ENCODE data around the gene SRMS. TPM values are rescaled to one million over a fixed set of nuclear protein-coding genes. Genes with fewer than 3 reads are reported as not detected.

SRMS gene
- total RNA-seq, 1 donor from 2014 or later, result not detected

- no peaks in the 10 kb centered on the region for H3K36me3 Mint-ChIP-seq
- H3K4me1 Mint-ChIP-seq (ENCODE audit: unreplicated experiment), result peaks cover 12% of the 10 kb centered on the region
- H3K27ac Mint-ChIP-seq, result no peak overlapping the region
- H3K9me3 Mint-ChIP-seq, result no peaks in the 10 kb centered on the region
- no peak overlapping the region for H3K4me3 Mint-ChIP-seq
- peak; percentile 45 for TF ChIP-seq CTCF (conservative IDR thresholded peaks at IDR 0.05)
- DNase-seq (ENCODE audit: extremely low spot score, unreplicated experiment), result no peak
- peaks cover 7% of the 10 kb centered on the region for H3K27me3 Mint-ChIP-seq
Observed at GRCh38 chr20:63580796-63581461, 33.4 kb upstream of the SRMS start.

DNA sequence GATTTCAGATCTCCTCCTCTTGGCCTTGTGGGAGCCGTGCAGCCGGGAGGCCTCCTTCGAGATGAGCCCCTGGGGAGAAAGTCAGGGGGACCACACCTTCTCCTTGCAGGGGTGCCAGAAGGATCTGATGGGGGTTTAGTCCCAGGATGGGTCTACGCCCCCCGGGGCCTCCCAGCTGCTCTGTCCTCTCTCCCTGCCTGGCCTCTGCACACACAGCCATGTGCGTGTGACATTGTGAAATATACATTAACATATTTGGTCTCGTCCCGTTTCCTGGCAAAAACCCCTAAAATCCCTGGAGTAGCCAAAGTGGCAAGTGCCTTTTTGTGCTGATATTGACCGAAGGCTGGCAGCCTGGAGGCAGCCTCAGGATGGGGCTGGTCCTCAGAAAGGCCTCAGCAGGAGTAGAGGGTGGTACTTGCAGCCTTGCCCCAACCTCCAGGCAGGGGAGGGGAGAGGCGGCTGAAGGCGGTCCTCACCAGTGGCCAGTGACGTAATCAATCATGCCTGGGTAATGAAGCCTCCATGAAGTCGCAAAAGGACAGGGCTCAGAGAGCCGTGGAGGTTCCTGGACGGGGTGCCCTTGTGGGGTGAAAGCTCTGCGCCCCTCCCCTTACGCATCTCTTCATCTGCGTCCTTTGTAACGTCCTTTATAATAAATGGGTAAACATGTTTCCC is 31.6 kb upstream of the SRMS start:
- H3K27me3 Mint-ChIP-seq, result peaks cover 7% of the 10 kb centered on the region
- no peaks in the 10 kb centered on the region for H3K9me3 Mint-ChIP-seq
- no peaks in the 10 kb centered on the region for H3K36me3 Mint-ChIP-seq
- no peak for DNase-seq (ENCODE audit: extremely low spot score, unreplicated experiment)
- H3K4me1 Mint-ChIP-seq (ENCODE audit: unreplicated experiment), result peaks cover 12% of the 10 kb centered on the region
- no peak overlapping the region for H3K27ac Mint-ChIP-seq
- no peak for TF ChIP-seq CTCF (conservative IDR thresholded peaks at IDR 0.05)
- no peak overlapping the region for H3K4me3 Mint-ChIP-seq

DNA sequence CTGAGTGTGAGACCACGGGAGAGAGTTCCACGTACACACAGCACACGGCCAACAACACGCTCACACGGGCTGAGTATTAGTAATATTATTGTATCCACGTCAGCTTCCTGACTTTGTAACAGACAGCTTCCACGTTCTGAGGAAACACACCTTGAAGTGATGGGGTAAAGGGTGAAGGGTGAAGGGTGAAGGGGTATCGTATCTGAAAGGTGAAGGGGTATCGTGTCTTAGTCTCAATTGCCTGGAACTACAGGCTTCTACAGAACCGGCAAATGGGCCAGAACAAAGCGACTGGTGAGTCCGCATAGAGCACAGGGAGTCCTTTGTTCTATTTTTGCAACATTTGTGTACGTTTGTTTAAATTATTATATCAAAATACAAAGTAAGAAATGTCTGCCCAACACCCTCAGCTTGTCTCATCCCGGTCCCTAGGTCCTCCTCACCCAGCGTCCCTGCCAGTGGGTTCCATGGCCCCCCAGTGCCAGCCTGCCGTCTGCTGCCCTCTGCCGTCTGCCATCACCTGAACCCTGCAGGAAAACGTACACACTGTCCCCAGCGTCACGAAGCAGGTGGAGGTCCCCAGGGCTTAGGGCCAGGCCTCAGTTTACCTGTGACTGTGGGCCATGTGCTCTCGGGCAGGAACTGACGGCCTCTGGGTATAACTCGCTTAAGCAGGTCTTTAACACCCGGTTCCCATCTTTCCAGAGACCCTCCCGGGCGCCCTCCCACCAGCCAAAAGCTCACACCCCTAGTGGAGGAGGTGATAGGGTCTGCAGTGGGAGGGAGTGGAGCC is 30.9 kb upstream of the SRMS start:
- peaks cover 12% of the 10 kb centered on the region for H3K4me1 Mint-ChIP-seq (ENCODE audit: unreplicated experiment)
- no peak overlapping the region for H3K27ac Mint-ChIP-seq
- DNase-seq (ENCODE audit: extremely low spot score, unreplicated experiment), result no peak
- no peaks in the 10 kb centered on the region for H3K9me3 Mint-ChIP-seq
- H3K27me3 Mint-ChIP-seq, result peaks cover 7% of the 10 kb centered on the region
- no peak overlapping the region for H3K4me3 Mint-ChIP-seq
- no peak for TF ChIP-seq CTCF (conservative IDR thresholded peaks at IDR 0.05)
- no peaks in the 10 kb centered on the region for H3K36me3 Mint-ChIP-seq

DNA sequence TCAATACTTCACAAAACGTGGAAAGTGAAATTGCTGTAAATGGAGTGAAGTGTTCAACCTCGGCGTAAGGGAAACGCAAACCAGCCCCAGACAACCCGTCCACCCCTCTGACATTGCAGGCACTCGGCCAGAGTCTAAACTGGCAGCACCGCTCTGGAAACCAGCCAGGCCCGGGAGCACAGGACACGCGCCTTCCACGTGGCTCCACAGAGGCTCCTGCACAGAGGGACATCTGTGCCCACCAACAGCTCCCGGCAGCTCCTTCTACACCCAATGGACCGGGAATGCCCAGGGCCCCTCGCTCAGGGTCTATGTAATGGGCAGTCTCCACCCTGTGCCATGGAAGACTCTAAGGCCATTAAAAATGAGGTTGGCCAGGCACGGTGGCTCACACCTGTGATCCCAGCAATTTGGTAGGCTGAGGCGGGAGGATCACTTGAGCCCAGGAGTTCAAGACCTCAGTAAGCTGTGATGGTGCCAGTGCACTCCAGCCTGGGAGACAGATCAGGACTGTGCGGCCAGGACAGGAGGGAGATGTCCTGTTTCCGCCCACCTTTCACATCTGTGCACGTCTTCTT is 29.9 kb upstream of the SRMS start:
- DNase-seq (ENCODE audit: extremely low spot score, unreplicated experiment), result no peak
- Mint-ChIP-seq H3K9me3 (no peaks in the 10 kb centered on the region), H3K4me1 (ENCODE audit: unreplicated experiment) (peaks cover 4% of the 10 kb centered on the region), H3K4me3 (no peak overlapping the region), H3K27ac (no peak overlapping the region), H3K36me3 (no peaks in the 10 kb centered on the region), H3K27me3 (peaks cover 7% of the 10 kb centered on the region)
- TF ChIP-seq CTCF (conservative IDR thresholded peaks at IDR 0.05), result no peak

GRCh38 chr20:63576311-63576710 is 28.8 kb upstream of the SRMS start:
- H3K9me3 Mint-ChIP-seq, result no peaks in the 10 kb centered on the region
- H3K4me3 Mint-ChIP-seq, result peak overlapping the region; percentile 70
- TF ChIP-seq CTCF (conservative IDR thresholded peaks at IDR 0.05), result no peak
- H3K4me1 Mint-ChIP-seq (ENCODE audit: unreplicated experiment), result peaks cover 4% of the 10 kb centered on the region
- peak overlapping the region; percentile 5 for H3K27ac Mint-ChIP-seq
- H3K36me3 Mint-ChIP-seq, result no peaks in the 10 kb centered on the region
- H3K27me3 Mint-ChIP-seq, result peaks cover 7% of the 10 kb centered on the region
- DNase-seq (ENCODE audit: extremely low spot score, unreplicated experiment), result no peak

Measured in type B pancreatic cell (in vitro differentiated cells).